Right kidney (tissue), 1 donor: ENCODE results near the gene FAM9A.
"Not testable (repeated sequence)": the region's sequence is repeated elsewhere in the genome, so short reads cannot be mapped to it uniquely, and the experiment has no call there.

ENCODE experiments used
- DNase-seq: peaks from one replicate; pipeline ENCODE4 v3.0.0-alpha.2; 2016

Gene FAM9A

GRCh38 chrX:8803326-8803725 lies 2.1 kb upstream of the FAM9A start:
- DNase-seq, result no peak

GRCh38 chrX:8800351-8800750 lies 832 bp downstream of the FAM9A start:
- DNase-seq, result not testable (repeated sequence)

GRCh38 chrX:8799281-8799680 lies 1.9 kb downstream of the FAM9A start:
- not testable (repeated sequence) for DNase-seq

GRCh38 chrX:8798702-8799101 lies 2.5 kb downstream of the FAM9A start:
- not testable (repeated sequence) for DNase-seq

- not testable (repeated sequence) for DNase-seq
Observed at GRCh38 chrX:8787119-8787518, 14.1 kb downstream of the FAM9A start.

GRCh38 chrX:8784162-8784561 lies 17.0 kb downstream of the FAM9A start:
- DNase-seq, result no peak

- no peak for DNase-seq
Observed at GRCh38 chrX:8783714-8784098, 17.5 kb downstream of the FAM9A start.

- DNase-seq, result peak; percentile 4
Observed at GRCh38 chrX:8783097-8783713, 18.0 kb downstream of the FAM9A start.

GRCh38 chrX:8782595-8782994 lies 18.6 kb downstream of the FAM9A start:
- DNase-seq, result no peak

- not testable (repeated sequence) for DNase-seq
Observed at GRCh38 chrX:8781921-8782320, 19.3 kb downstream of the FAM9A start.

GRCh38 chrX:8773117-8773516 lies 28.1 kb downstream of the FAM9A start:
- DNase-seq, result no peak

GRCh38 chrX:8760021-8760420 lies 41.2 kb downstream of the FAM9A start:
- DNase-seq, result no peak

GRCh38 chrX:8758706-8759105 lies 42.5 kb downstream of the FAM9A start:
- DNase-seq, result not testable (repeated sequence)

- DNase-seq, result not testable (repeated sequence)
Observed at GRCh38 chrX:8757609-8758389, 43.4 kb downstream of the FAM9A start.

GRCh38 chrX:8755813-8756212 lies 45.4 kb downstream of the FAM9A start:
- DNase-seq, result no peak

- DNase-seq, result no peak
Observed at GRCh38 chrX:8755116-8755515, 46.1 kb downstream of the FAM9A start.

GRCh38 chrX:8749697-8750096 lies 51.5 kb downstream of the FAM9A start:
- DNase-seq, result no peak

- DNase-seq, result no peak
Observed at GRCh38 chrX:8748855-8749254, 52.3 kb downstream of the FAM9A start.

- no peak for DNase-seq
Observed at GRCh38 chrX:8743126-8743732, 58.0 kb downstream of the FAM9A start.

GRCh38 chrX:8741981-8742380 lies 59.2 kb downstream of the FAM9A start:
- no peak for DNase-seq
